ENCODE measurements around the gene CFHR1. TPM values are rescaled to one million over a fixed set of nuclear protein-coding genes. Genes with fewer than 3 reads are reported as not detected.
"Not testable (repeated sequence)": the region's sequence is repeated elsewhere in the genome, so short reads cannot be mapped to it uniquely, and the experiment has no call there.

The CFHR1 gene
- total RNA-seq, 1 donor from 2014 or later, result not detected

DNA sequence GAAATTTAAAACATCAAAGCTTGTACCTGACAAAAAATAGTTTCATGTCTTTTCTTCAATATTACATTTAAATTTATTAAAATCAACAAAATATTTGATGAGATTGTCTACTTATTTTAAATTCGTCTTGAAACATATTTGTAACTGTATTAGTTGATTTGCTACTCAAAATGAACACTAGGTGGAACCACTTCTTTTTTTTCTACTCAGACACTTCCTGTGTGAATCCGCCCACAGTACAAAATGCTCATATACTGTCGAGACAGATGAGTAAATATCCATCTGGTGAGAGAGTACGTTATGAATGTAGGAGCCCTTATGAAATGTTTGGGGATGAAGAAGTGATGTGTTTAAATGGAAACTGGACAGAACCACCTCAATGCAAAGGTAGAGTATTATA, 8.3 kb downstream of the CFHR1 start:
- TF ChIP-seq, protein P1, sequence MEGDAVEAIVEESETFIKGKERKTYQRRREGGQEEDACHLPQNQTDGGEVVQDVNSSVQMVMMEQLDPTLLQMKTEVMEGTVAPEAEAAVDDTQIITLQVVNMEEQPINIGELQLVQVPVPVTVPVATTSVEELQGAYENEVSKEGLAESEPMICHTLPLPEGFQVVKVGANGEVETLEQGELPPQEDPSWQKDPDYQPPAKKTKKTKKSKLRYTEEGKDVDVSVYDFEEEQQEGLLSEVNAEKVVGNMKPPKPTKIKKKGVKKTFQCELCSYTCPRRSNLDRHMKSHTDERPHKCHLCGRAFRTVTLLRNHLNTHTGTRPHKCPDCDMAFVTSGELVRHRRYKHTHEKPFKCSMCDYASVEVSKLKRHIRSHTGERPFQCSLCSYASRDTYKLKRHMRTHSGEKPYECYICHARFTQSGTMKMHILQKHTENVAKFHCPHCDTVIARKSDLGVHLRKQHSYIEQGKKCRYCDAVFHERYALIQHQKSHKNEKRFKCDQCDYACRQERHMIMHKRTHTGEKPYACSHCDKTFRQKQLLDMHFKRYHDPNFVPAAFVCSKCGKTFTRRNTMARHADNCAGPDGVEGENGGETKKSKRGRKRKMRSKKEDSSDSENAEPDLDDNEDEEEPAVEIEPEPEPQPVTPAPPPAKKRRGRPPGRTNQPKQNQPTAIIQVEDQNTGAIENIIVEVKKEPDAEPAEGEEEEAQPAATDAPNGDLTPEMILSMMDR (IDR thresholded peaks at IDR 0.05), result peak; percentile 56
- H3K27me3 Mint-ChIP-seq (ENCODE audit: unreplicated experiment), result peaks cover 27% of the 10 kb centered on the region
- not testable (repeated sequence) for DNase-seq (ENCODE audit: extremely low spot score, unreplicated experiment); H3K36me3 Mint-ChIP-seq (ENCODE audit: unreplicated experiment); H3K4me3 Mint-ChIP-seq (ENCODE audit: unreplicated experiment); H3K9me3 Mint-ChIP-seq (ENCODE audit: unreplicated experiment); H3K27ac Mint-ChIP-seq (ENCODE audit: unreplicated experiment); H3K4me1 Mint-ChIP-seq (ENCODE audit: unreplicated experiment)

DNA sequence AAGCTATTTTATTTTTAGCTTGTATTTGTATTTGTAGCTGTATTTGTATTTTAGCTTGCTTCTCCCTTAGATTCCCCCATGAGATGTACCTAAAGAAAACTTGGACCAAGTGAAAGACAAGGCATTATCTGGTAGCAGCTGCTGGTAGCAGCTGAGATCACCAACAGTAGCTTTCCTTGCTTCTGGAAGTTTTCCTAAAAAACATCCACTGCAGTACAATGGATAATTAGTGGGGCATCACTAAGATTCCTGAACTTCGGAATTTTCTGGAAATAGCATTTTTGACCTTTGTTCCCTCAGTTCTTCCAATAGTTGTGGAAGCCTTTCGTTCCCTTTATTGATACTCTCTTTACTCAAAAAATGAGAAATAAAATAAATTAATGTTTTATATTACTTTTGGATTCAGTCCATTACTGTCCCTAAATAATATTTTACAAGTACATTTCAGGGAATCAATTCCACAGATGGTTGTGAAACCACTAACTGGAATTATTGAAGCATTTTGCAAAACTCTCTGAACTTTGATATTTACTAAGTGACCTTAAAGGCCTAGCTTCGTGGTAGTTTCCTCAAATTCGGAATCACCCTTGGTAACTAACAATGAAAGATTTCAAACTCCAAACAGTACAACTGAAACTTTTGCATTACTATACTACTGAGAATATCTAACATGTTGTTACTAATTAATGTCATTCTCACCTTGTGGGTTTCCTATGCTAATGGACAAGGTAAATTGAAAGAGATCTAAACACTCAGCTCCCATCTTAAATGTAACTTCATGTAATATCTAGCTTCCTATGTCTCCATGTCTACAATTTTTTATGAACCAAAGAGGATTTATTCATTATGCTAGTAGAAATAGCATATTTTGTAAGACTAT, 30.3 kb downstream of the CFHR1 start:
- H3K9me3 Mint-ChIP-seq (ENCODE audit: unreplicated experiment); DNase-seq (ENCODE audit: extremely low spot score, unreplicated experiment); H3K4me3 Mint-ChIP-seq (ENCODE audit: unreplicated experiment); H3K27ac Mint-ChIP-seq (ENCODE audit: unreplicated experiment); H3K4me1 Mint-ChIP-seq (ENCODE audit: unreplicated experiment); H3K36me3 Mint-ChIP-seq (ENCODE audit: unreplicated experiment): not testable (repeated sequence)
- H3K27me3 Mint-ChIP-seq (ENCODE audit: unreplicated experiment), result peaks cover 25% of the 10 kb centered on the region

DNA sequence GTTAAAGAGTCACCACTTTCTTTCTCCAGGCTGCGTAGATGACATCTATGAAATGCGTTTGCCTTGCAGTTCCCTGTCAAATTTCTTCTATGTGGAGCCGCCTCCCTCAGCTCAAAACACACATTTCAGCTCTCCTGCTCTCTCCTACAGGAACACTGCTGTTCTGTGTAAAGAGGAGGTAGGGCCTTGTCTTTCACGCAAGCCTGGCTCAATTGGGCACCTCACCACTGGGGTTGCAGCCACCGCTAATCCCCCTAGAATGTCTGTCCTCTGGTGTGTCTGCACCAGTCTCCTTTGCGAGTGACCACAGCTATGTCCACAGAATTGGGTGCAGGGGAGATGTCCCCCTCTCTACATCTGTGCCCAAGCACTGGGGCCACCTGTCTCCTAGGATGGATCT, 36.5 kb downstream of the CFHR1 start:
- Mint-ChIP-seq H3K27ac (ENCODE audit: unreplicated experiment) (no peak overlapping the region), H3K36me3 (ENCODE audit: unreplicated experiment) (no peaks in the 10 kb centered on the region), H3K9me3 (ENCODE audit: unreplicated experiment) (no peaks in the 10 kb centered on the region), H3K4me1 (ENCODE audit: unreplicated experiment) (no peaks in the 10 kb centered on the region), H3K27me3 (ENCODE audit: unreplicated experiment) (peaks cover 28% of the 10 kb centered on the region), H3K4me3 (ENCODE audit: unreplicated experiment) (no peak overlapping the region)
- no peak for DNase-seq (ENCODE audit: extremely low spot score, unreplicated experiment)
- TF ChIP-seq, protein P1 (IDR thresholded peaks at IDR 0.05), result no peak

DNA sequence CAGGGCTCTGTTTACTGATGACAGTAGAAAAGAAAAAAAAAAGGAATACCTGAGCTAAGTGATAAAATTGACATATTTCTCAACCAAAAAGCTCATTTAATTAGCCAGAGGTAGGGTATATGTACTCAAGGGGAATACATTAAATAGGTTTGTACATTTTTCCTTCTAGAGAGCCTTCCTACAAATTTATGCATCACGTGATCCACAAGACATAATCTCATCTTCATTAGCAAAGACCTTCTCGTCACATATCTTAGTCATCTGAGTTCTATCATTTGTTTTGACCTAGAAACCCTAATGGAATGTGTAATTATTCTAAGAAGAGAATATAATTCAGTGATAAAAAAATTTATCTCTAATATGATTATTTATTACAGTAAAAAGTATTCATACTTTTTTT, 37.7 kb downstream of the CFHR1 start:
- TF ChIP-seq, protein P1 (IDR thresholded peaks at IDR 0.05), result no peak
- peaks cover 24% of the 10 kb centered on the region for H3K27me3 Mint-ChIP-seq (ENCODE audit: unreplicated experiment)
- no peaks in the 10 kb centered on the region for H3K4me1 Mint-ChIP-seq (ENCODE audit: unreplicated experiment)
- no peak overlapping the region for H3K4me3 Mint-ChIP-seq (ENCODE audit: unreplicated experiment)
- no peak overlapping the region for H3K27ac Mint-ChIP-seq (ENCODE audit: unreplicated experiment)
- no peaks in the 10 kb centered on the region for H3K9me3 Mint-ChIP-seq (ENCODE audit: unreplicated experiment)
- no peak for DNase-seq (ENCODE audit: extremely low spot score, unreplicated experiment)
- H3K36me3 Mint-ChIP-seq (ENCODE audit: unreplicated experiment), result no peaks in the 10 kb centered on the region

DNA sequence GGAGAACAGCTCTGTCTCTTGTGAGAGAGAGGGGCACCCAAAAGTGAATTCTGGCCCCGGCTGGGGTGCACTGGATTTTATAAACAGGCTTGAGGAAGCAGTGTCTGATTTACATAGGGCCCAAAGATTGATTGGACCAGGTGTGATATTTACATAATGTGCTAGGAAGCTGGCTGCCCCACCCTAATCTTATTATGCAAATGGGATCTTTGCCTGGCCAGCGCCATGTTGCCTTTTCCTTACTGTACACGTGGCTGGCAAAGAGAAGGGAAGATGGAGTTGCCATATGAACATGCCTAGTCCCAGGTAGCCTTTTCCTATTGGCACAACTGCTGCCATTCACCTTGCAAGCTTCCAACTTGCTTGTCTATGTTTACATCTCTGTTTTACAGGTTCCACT, 39.3 kb downstream of the CFHR1 start:
- Mint-ChIP-seq H3K36me3 (ENCODE audit: unreplicated experiment) (no peaks in the 10 kb centered on the region), H3K4me1 (ENCODE audit: unreplicated experiment) (no peaks in the 10 kb centered on the region), H3K27ac (ENCODE audit: unreplicated experiment) (no peak overlapping the region), H3K9me3 (ENCODE audit: unreplicated experiment) (no peaks in the 10 kb centered on the region), H3K27me3 (ENCODE audit: unreplicated experiment) (peaks cover 19% of the 10 kb centered on the region), H3K4me3 (ENCODE audit: unreplicated experiment) (no peak overlapping the region)
- TF ChIP-seq, protein P1 (IDR thresholded peaks at IDR 0.05), result no peak
- DNase-seq (ENCODE audit: extremely low spot score, unreplicated experiment), result no peak
